ENCODE measurements around the gene POLR2F. TPM values are rescaled to one million over a fixed set of nuclear protein-coding genes. Genes with fewer than 3 reads are reported as not detected.
"Not testable (repeated sequence)": the region's sequence is repeated elsewhere in the genome, so short reads cannot be mapped to it uniquely, and the experiment has no call there.

The POLR2F gene
- total RNA-seq, 4 donors from 2014 or later = 84.1 to 152 (median 134) TPM

DNA sequence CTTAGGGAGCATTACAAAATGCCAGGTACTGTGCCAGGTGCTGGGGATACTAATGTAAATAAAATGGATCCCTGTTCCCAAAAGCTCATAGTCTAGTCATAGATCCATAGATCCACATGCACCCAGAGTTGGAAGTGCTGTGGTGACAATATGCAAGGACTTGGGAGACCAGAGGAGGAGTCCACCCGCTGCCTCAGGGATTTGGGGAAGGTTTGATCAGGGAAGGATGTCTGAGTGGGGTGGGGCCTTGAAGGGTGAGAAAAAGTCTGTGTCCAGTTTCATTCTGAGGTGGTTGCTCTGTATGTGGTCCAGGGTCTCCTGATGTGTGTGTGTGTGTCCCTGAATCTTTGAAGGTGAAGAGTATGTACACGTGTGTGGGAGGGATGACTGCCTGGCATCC, 21.7 kb downstream of the POLR2F start:
- H3K27me3 ChIP-seq = no peaks in the 10 kb centered on the region
- H3K27ac ChIP-seq = no peak overlapping the region
- intact Hi-C loops (cut with DNase I; ENCODE audit: low total_unique reads) = no loop called here
- H3K9me3 ChIP-seq = no peaks in the 10 kb centered on the region
- H3K4me1 ChIP-seq = peaks cover 10 to 14% of the 10 kb centered on the region in 2 donors
- DNase-seq = no peak
- in situ Hi-C loops (cut with MboI; ENCODE audit: low sequenced_read_pairs in 4 of 4) = no loop called here
- no peak for TF ChIP-seq POLR2A (IDR thresholded peaks at IDR 0.05)
- TF ChIP-seq, protein P1, sequence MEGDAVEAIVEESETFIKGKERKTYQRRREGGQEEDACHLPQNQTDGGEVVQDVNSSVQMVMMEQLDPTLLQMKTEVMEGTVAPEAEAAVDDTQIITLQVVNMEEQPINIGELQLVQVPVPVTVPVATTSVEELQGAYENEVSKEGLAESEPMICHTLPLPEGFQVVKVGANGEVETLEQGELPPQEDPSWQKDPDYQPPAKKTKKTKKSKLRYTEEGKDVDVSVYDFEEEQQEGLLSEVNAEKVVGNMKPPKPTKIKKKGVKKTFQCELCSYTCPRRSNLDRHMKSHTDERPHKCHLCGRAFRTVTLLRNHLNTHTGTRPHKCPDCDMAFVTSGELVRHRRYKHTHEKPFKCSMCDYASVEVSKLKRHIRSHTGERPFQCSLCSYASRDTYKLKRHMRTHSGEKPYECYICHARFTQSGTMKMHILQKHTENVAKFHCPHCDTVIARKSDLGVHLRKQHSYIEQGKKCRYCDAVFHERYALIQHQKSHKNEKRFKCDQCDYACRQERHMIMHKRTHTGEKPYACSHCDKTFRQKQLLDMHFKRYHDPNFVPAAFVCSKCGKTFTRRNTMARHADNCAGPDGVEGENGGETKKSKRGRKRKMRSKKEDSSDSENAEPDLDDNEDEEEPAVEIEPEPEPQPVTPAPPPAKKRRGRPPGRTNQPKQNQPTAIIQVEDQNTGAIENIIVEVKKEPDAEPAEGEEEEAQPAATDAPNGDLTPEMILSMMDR (IDR thresholded peaks at IDR 0.05 in 4 of 5, conservative IDR thresholded peaks at IDR 0.05 in 1 of 5) = no peak
- ATAC-seq = no peak
- no peaks in the 10 kb centered on the region for H3K36me3 ChIP-seq
- H3K4me3 ChIP-seq = no peak overlapping the region

DNA sequence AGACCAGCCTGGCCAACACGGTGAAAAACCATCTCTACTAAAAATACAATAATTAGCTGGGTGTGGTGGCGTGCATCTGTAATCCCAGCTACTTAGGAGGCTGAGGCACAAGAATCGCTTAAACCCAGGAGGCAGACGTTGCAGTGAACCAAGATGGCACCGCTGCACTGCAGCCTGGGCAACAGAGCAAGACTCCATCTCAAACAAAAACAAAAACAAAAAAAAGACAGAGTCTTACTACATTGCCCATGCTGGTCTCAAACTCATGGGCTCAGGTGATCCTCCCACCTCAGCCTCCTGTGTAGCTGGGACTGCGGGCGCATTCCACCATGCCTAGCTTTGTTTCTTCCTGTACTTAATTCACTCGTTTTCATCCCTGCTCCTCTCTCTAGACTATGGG, 22.5 kb downstream of the POLR2F start:
- ATAC-seq; H3K4me3 ChIP-seq; H3K9me3 ChIP-seq; DNase-seq; in situ Hi-C loops (cut with MboI; ENCODE audit: low sequenced_read_pairs in 4 of 4); H3K36me3 ChIP-seq; H3K27ac ChIP-seq; intact Hi-C loops (cut with DNase I; ENCODE audit: low total_unique reads); H3K27me3 ChIP-seq: not testable (repeated sequence)
- peaks cover 12 to 17% of the 10 kb centered on the region in 2 donors for H3K4me1 ChIP-seq

DNA sequence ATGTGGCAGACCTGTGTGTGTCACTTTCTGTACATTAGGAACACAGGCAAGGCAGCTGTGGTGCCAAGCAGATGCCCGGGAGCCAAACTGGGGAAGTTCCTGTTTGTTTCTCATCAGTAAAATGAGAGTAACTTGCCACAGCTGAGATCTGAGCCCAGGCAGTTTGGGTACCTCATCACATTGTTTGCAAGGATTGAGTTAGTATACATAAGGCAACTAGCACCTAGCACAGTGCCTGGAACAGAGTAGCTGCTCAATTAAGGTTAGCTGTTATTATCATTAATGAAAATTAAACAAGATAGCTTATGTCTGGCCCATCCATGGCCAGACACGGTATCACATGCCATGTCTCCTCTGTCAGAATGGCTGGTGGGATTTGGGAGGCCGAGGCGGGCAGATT, 23.0 kb downstream of the POLR2F start:
- DNase-seq = no peak
- Histone ChIP-seq H3K4me3 (no peak overlapping the region), H3K27ac (no peak overlapping the region), H3K36me3 (no peaks in the 10 kb centered on the region), H3K4me1 (peaks cover 17% of the 10 kb centered on the region in 2 donors), H3K9me3 (no peaks in the 10 kb centered on the region), H3K27me3 (no peaks in the 10 kb centered on the region)
- no peak for ATAC-seq
- TF ChIP-seq, protein P1 (IDR thresholded peaks at IDR 0.05 in 4 of 5, conservative IDR thresholded peaks at IDR 0.05 in 1 of 5) = no peak
- TF ChIP-seq POLR2A (IDR thresholded peaks at IDR 0.05) = no peak
- intact Hi-C loops (cut with DNase I; ENCODE audit: low total_unique reads) = no loop called here
- in situ Hi-C loops (cut with MboI; ENCODE audit: low sequenced_read_pairs in 4 of 4) = no loop called here

DNA sequence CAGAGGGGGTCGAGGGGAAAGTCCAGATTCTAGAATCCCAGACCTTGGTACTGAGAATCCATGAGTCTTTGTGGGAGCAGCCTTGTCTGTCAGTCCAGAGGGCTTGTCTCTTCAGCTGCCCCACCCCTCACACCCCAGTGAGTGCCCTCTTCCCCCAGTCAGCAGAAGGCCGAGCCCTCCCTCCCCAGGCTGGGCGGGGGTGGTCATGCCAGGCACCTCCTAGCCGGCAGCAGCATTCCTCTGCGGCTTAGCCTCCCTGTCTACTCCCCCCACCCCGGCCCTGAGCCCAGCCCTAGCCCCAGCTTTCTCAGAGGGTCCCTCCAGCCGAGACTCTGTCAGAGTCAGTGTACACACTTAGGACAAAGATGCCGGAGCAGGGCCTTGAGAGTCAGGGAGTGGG, 26.3 kb downstream of the POLR2F start:
- H3K4me3 ChIP-seq = no peak overlapping the region
- peaks cover 17 to 22% of the 10 kb centered on the region in 2 donors for H3K4me1 ChIP-seq
- TF ChIP-seq POLR2A (IDR thresholded peaks at IDR 0.05) = no peak
- TF ChIP-seq, protein P1 (IDR thresholded peaks at IDR 0.05 in 4 of 5, conservative IDR thresholded peaks at IDR 0.05 in 1 of 5) = no peak
- H3K27ac ChIP-seq = no peak overlapping the region
- in situ Hi-C loops (cut with MboI; ENCODE audit: low sequenced_read_pairs in 4 of 4) = no loop called here
- intact Hi-C loops (cut with DNase I; ENCODE audit: low total_unique reads) = no loop called here
- H3K27me3 ChIP-seq = no peaks in the 10 kb centered on the region
- H3K36me3 ChIP-seq = no peaks in the 10 kb centered on the region
- no peaks in the 10 kb centered on the region for H3K9me3 ChIP-seq
- DNase-seq = no peak
- no peak for ATAC-seq

DNA sequence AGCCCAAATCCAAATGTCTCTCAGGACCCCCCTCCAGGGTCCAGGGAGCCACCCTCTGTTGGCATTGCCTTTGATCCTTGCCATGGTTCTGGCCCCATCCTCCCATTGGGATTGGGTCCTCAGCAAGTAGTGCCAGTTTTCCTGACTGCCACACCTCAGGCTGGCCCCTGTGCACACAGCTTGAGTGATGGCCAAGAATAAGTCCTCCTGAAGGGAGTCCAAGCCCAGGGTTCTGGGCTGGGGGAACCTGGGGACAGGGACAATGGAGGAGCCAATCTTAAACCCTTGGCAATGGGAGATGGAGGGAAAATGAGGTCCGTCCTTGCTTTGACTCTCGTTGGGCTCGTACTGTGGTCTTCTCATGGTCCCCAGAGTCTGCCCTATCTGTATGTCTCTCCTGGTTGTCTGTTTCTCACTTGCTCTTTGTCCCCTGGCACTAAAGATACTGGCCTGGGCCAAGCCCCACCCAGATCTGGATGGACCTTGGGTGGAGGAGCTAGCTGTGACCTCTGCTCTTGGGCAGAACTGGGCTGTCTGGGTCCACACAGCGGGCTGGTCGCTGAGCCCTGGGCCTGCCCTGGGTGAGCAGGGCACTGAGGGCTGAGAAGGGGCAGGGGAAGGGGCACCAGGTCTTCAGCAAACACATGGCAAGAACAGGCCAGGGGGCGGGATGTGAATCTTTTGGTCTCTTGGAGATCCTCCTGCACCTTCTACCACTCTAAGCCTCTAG, 27.9 kb downstream of the POLR2F start:
- DNase-seq (no peak), ATAC-seq (peak in 1 of 2 donors; percentile 34)
- no peaks in the 10 kb centered on the region for H3K27me3 ChIP-seq
- H3K27ac ChIP-seq = no peak overlapping the region
- in situ Hi-C loops (cut with MboI; ENCODE audit: low sequenced_read_pairs in 4 of 4) (no loop called here), intact Hi-C loops (cut with DNase I; ENCODE audit: low total_unique reads) (no loop called here)
- TF ChIP-seq, protein P1 (IDR thresholded peaks at IDR 0.05 in 4 of 5, conservative IDR thresholded peaks at IDR 0.05 in 1 of 5) = no peak
- no peak for TF ChIP-seq POLR2A (IDR thresholded peaks at IDR 0.05)
- H3K9me3 ChIP-seq = no peaks in the 10 kb centered on the region
- no peaks in the 10 kb centered on the region for H3K36me3 ChIP-seq
- H3K4me1 ChIP-seq = peaks cover 17 to 22% of the 10 kb centered on the region in 2 donors
- no peak overlapping the region for H3K4me3 ChIP-seq
